H1 (cell line): ENCODE results near the gene ZNF536. TPM values are rescaled to one million over a fixed set of nuclear protein-coding genes. Genes with fewer than 3 reads are reported as not detected.

ENCODE experiments used
- CEBPB ChIP-seq: IDR thresholded peaks from 2 replicates; pipeline ENCODE4 v1.6.1; 2012; ENCODE audit warnings: low read depth, low read length
- GABPA ChIP-seq: IDR thresholded peaks from 2 replicates; pipeline ENCODE4 v1.6.1; 2011; ENCODE audit warnings: mild to moderate bottlenecking, low read length, moderate library complexity, borderline replicate concordance; ENCODE audit not compliant: insufficient read depth
- PHF8 ChIP-seq: fragments of 200-600 bp; sonication (generic); conservative IDR thresholded peaks from 2 replicates; pipeline ENCODE4 v1.7.1; 2012; ENCODE audit warnings: low read depth, mild to moderate bottlenecking, inconsistent platforms, low read length, moderate library complexity
- SAP30 ChIP-seq: fragments of 300-600 bp; sonication (generic); IDR thresholded peaks from 2 replicates; pipeline ENCODE4 v1.7.1; 2012; ENCODE audit warnings: low read length, moderate library complexity, mild to moderate bottlenecking, inconsistent platforms; ENCODE audit not compliant: insufficient read depth, insufficient replicate concordance
- polyA plus RNA-seq, 7 experiments: library from polyadenylated mRNA; depleted of rRNA in 3 of 7; stranded (reverse) in 5 of 7; unstranded in 2 of 7; fragments of >200 nt in 5 of 7; fragments of 200-250 nt in 2 of 7; gene quantifications; 1 replicate in 5 of 7; 2 replicates in 1 of 7; 4 replicates in 1 of 7; pipeline versions ENCODE4 v1.2.1 to v1.2.3, GENCODE V29; 2011 to 2013; ENCODE audit warnings: missing spikeins in 2 of 7, mixed read lengths in 2 of 7
- total RNA-seq: library from RNA; stranded (reverse); fragmentation: NEBNext Ultra II Directional; extraction: Animal tissue kit (Norgen Biotek cat#: 25700); gene quantifications from 2 replicates; pipeline ENCODE4 v1.2.1, GENCODE V29; 2021

The ZNF536 gene
- total and polyA plus RNA-seq, 2 of the 8 experiments (the other 6 are each of a cell fraction or from before 2014, with no cell fraction given): 0.09 to 0.11 TPM

DNA sequence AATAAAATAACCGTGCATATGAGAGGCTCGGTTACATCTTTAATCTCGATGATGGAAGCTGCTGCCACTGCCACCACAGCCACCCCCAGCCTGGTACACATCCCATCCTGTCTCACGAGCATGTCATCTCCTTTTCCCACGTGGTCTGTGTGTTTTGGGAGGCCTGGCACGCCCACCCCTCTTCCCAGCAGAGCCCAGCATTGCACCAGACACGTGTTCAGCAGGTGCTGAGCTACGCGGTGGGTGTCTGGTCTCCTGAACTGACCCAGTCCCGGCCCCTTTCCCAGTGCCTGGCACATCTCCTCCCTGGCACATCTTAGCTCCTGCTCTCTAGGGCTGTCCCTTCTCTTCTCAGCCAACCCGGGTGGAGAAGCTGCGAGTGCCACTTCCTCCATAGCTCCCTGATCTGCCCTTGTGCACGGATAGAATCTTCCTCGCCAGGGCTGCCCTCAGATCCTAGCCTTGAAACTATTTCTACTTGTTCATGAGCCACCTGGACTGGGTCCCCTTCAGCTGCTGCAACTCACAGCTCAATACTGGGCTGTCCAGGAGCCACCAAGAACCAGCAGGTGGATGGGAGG is 36.8 kb upstream of the ZNF536 start (continued):
- TF ChIP-seq SAP30 (no peak), PHF8 (no peak), GABPA (no peak), CEBPB (no peak)
